GM23338 (cell line): Measurements from ENCODE around the gene SLX9. TPM values are rescaled to one million over a fixed set of nuclear protein-coding genes. Genes with fewer than 3 reads are reported as not detected.

Source experiments
- ATAC-seq: fragments of 200-7000 bp; cut with Tn5 transposase; 3 replicates; pipeline ENCODE4 v1.9.1; 2020
- DNase-seq: peaks from one replicate; pipeline ENCODE4 v3.0.0-alpha.2; 2015; ENCODE audit warnings: low spot score
- H2AFZ ChIP-seq: fragments of 200-600 bp; sonication (generic); 2 replicates; pipeline ENCODE4 v1.8.0; 2016; ENCODE audit warnings: antibody characterized with exemption, mild to moderate bottlenecking, moderate library complexity
- H3F3A ChIP-seq: fragments of 200-600 bp; sonication (generic); replicated peaks from 2 replicates; pipeline ENCODE4 v1.8.0; 2017; ENCODE audit warnings: antibody characterized with exemption, mixed run types, low read depth
- H3K27ac ChIP-seq: fragments of 200-600 bp; sonication (generic); 2 replicates; pipeline ENCODE4 v1.6.1; 2016; ENCODE audit warnings: low read depth
- H3K27me3 ChIP-seq: fragments of 200-600 bp; sonication (generic); 2 replicates; pipeline ENCODE4 v1.8.0; 2016; ENCODE audit warnings: mild to moderate bottlenecking, mixed run types, moderate library complexity; ENCODE audit not compliant: insufficient read depth
- H3K36me3 ChIP-seq: fragments of 200-600 bp; sonication (generic); 2 replicates; pipeline ENCODE4 v1.8.0; 2016; ENCODE audit warnings: mild to moderate bottlenecking; ENCODE audit not compliant: insufficient read depth
- H3K4me1 ChIP-seq: fragments of 200-600 bp; sonication (generic); 2 replicates; pipeline ENCODE4 v1.8.0; 2016; ENCODE audit warnings: mild to moderate bottlenecking, moderate library complexity; ENCODE audit not compliant: insufficient read depth
- H3K4me2 ChIP-seq: fragments of 200-600 bp; sonication (generic); 2 replicates; pipeline ENCODE4 v1.7.1; 2017; ENCODE audit warnings: mixed run types
- H3K4me3 ChIP-seq: fragments of 200-600 bp; sonication (generic); 2 replicates; pipeline ENCODE4 v1.6.1; 2016; ENCODE audit warnings: mixed run types
- H3K79me2 ChIP-seq: fragments of 200-600 bp; sonication (generic); replicated peaks from 2 replicates; pipeline ENCODE4 v1.8.0; 2017; ENCODE audit warnings: mild to moderate bottlenecking; ENCODE audit not compliant: insufficient read depth
- H3K9me2 ChIP-seq: fragments of 200-600 bp; sonication (generic); 2 replicates; pipeline ENCODE4 v1.8.0; 2017; ENCODE audit not compliant: insufficient read depth
- H4K20me1 ChIP-seq: fragments of 200-600 bp; sonication (generic); replicated peaks from 2 replicates; pipeline ENCODE4 v1.8.0; 2017; ENCODE audit warnings: mild to moderate bottlenecking; ENCODE audit not compliant: insufficient read depth
- H3K27ac Mint-ChIP-seq: 2 replicates; pipeline ENCODE4 v1.8.0; 2020; ENCODE audit warnings: inconsistent platforms, mild to moderate bottlenecking, moderate library complexity, mixed read lengths
- H3K27me3 Mint-ChIP-seq: 3 replicates; pipeline ENCODE4 v1.8.0; 2022; ENCODE audit warnings: low read depth, mild to moderate bottlenecking, moderate library complexity, mixed read lengths, inconsistent platforms; ENCODE audit not compliant: insufficient read depth, poor library complexity
- H3K36me3 Mint-ChIP-seq: 3 replicates; pipeline ENCODE4 v1.8.0; 2021; ENCODE audit warnings: low read depth, mild to moderate bottlenecking, inconsistent platforms, moderate library complexity, mixed read lengths
- H3K4me1 Mint-ChIP-seq: 3 replicates; pipeline ENCODE4 v1.8.0; 2020; ENCODE audit warnings: mild to moderate bottlenecking, inconsistent platforms, mixed read lengths
- H3K4me3 Mint-ChIP-seq: 3 replicates; pipeline ENCODE4 v1.8.0; 2021; ENCODE audit warnings: moderate library complexity, mild to moderate bottlenecking, inconsistent platforms, mixed read lengths
- H3K9me3 Mint-ChIP-seq: 3 replicates; pipeline ENCODE4 v1.8.0; 2020; ENCODE audit warnings: moderate library complexity, mild to moderate bottlenecking, inconsistent platforms, mixed read lengths
- CREB1 ChIP-seq: fragments of 250-450 bp; sonication (Bioruptor Pico); IDR thresholded peaks from 2 replicates; pipeline ENCODE4 v1.5.0; 2020; ENCODE audit warnings: low read depth, mild to moderate bottlenecking, moderate library complexity
- EZH2 ChIP-seq: fragments of 200-600 bp; sonication (generic); IDR thresholded peaks from one replicate; pipeline ENCODE4 v1.8.0; 2017; ENCODE audit warnings: antibody characterized with exemption, mild to moderate bottlenecking, low read depth; ENCODE audit not compliant: unreplicated experiment
- EZH2phosphoT487 ChIP-seq: fragments of 200-600 bp; sonication (generic); IDR thresholded peaks from one replicate; pipeline ENCODE4 v1.8.1; 2018; ENCODE audit warnings: antibody characterized with exemption; ENCODE audit not compliant: unreplicated experiment
- JUNB ChIP-seq: IDR thresholded peaks from one replicate; pipeline ENCODE4 v1.6.1; 2016; ENCODE audit warnings: antibody characterized with exemption; ENCODE audit not compliant: unreplicated experiment
- NANOG ChIP-seq: IDR thresholded peaks from 2 replicates; pipeline ENCODE4 v1.6.1; 2016; ENCODE audit warnings: antibody characterized with exemption, borderline replicate concordance
- POLR2AphosphoS5 ChIP-seq: IDR thresholded peaks from 2 replicates; pipeline ENCODE4 v1.6.1; 2016; ENCODE audit warnings: antibody characterized with exemption, low read depth
- STAT1 ChIP-seq: IDR thresholded peaks from one replicate; pipeline ENCODE4 v1.6.1; 2016; ENCODE audit warnings: antibody characterized with exemption; ENCODE audit not compliant: unreplicated experiment
- ZNF114 ChIP-seq: fragments of 250-450 bp; sonication (Bioruptor Pico); IDR thresholded peaks from 2 replicates; pipeline ENCODE4 v1.5.0; 2020; ENCODE audit warnings: mild to moderate bottlenecking, moderate library complexity
- ZNF331 ChIP-seq: fragments of 250-450 bp; sonication (Bioruptor Pico); IDR thresholded peaks from 2 replicates; pipeline ENCODE4 v1.5.0; 2020; ENCODE audit warnings: low read depth, mild to moderate bottlenecking, moderate library complexity
- polyA plus RNA-seq: library from polyadenylated mRNA; unstranded; fragments of >200 nt; fragmentation: Nextera tagmentation; extraction: Ambion mirVana; gene quantifications from 2 replicates; pipeline ENCODE4 v1.2.1, GENCODE V29; 2016
- total RNA-seq: library from RNA; depleted of rRNA; stranded (reverse); fragments of >200 nt; shearing (Covaris generic); gene quantifications from 2 replicates; pipeline ENCODE4 v1.2.3, GENCODE V29; 2014
- TF ChIP-seq, protein P1 (sequence below): IDR thresholded peaks from one replicate; pipeline ENCODE4 v1.6.1; 2018; ENCODE audit warnings: antibody characterized with exemption; ENCODE audit not compliant: unreplicated experiment
- TF ChIP-seq, protein P2 (sequence below), 2 experiments: fragments of 200-600 bp in 1 of 2; sonication (generic) in 1 of 2; conservative IDR thresholded peaks; 2 replicates each; pipeline versions ENCODE4 v1.5.1 to v1.6.1; 2016 to 2017; ENCODE audit warnings: antibody characterized with exemption in 2 of 2, low read depth in 2 of 2, mild to moderate bottlenecking in 2 of 2, moderate library complexity in 1 of 2
- TF ChIP-seq, protein P3 (sequence below): IDR thresholded peaks from 2 replicates; pipeline ENCODE4 v1.6.1; 2016; ENCODE audit warnings: antibody characterized with exemption
- TF ChIP-seq, protein P4 (sequence below): fragments of 250-450 bp; sonication (Bioruptor Pico); IDR thresholded peaks from 2 replicates; pipeline ENCODE4 v1.5.0; 2020; ENCODE audit warnings: mild to moderate bottlenecking, moderate library complexity

The SLX9 gene
- total and polyA plus RNA-seq, 2 experiments from 2014 or later = 41.5 to 46.9 TPM

DNA sequence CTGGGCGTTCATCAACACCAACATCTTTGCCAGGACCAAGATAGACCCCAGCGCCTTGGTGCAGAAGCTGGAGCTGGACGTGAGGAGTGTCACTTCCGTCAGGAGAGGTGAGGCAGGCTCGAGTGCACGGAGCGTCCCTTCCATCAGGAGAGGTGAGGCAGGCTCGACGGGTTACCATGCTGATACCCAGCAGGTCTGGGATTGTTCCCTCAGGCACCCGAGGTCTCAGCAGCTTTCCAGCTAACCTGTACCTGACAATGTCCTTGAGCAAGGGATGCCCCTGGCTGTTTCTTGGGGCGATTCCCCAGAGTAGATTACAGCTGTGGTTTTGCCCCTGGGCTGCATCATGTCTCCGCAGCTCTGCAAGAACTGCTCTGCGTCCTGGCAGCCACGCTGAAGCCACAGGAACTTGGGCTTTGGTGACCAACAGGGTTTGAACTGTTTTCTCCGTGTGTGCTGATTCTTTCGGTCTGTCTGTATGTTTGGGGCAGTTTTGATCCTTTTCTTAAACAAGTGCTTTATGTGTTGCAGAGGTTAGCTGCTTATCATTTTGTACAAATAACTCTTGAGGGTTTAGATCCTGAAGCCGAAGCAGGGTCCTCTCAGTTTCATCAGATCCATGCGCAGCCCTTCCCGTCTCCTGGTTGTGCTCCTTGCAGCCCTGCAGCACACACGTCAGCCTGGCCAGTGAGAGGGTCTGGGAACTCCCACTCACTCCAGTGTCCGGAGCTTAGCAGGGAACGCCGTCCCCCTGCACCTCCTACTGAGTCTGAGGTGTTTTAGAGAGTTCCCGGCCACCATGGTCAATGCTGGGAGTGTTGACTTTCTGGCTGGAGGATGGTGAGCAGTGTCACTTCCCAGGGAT, 4.1 kb downstream of the SLX9 start:
- Histone ChIP-seq H3K9me2 (no peaks in the 10 kb centered on the region), H3K4me3 (no peak overlapping the region), H3K4me1 (peaks cover 10% of the 10 kb centered on the region), H3K79me2 (peaks cover 83% of the 10 kb centered on the region), H2AFZ (no peak overlapping the region), H3K27me3 (0 out of 2 replicates have a peak, but pooled peaks cover 2% of the 10 kb centered on the region), H3K4me2 (no peak overlapping the region), H3F3A (no peaks in the 10 kb centered on the region), H3K36me3 (0 out of 2 replicates have a peak, but pooled peaks cover 5% of the 10 kb centered on the region), H4K20me1 (peaks cover 49% of the 10 kb centered on the region), H3K27ac (no peak overlapping the region)
- Mint-ChIP-seq H3K4me1 (peaks cover 19% of the 10 kb centered on the region), H3K9me3 (no peaks in the 10 kb centered on the region; the same call in 2 of the 3 replicates), H3K4me3 (no peak overlapping the region), H3K27ac (no peak overlapping the region; the same call in 1 of the 2 replicates), H3K36me3 (peaks cover 46% of the 10 kb centered on the region), H3K27me3 (peaks cover 10% of the 10 kb centered on the region)
- TF ChIP-seq POLR2AphosphoS5 = no peak
- TF ChIP-seq JUNB = no peak
- TF ChIP-seq ZNF331 (CRISPR knock-in tag) = no peak
- TF ChIP-seq EZH2 = no peak
- no peak for TF ChIP-seq EZH2phosphoT487
- no peak for TF ChIP-seq NANOG
- TF ChIP-seq, protein P1, sequence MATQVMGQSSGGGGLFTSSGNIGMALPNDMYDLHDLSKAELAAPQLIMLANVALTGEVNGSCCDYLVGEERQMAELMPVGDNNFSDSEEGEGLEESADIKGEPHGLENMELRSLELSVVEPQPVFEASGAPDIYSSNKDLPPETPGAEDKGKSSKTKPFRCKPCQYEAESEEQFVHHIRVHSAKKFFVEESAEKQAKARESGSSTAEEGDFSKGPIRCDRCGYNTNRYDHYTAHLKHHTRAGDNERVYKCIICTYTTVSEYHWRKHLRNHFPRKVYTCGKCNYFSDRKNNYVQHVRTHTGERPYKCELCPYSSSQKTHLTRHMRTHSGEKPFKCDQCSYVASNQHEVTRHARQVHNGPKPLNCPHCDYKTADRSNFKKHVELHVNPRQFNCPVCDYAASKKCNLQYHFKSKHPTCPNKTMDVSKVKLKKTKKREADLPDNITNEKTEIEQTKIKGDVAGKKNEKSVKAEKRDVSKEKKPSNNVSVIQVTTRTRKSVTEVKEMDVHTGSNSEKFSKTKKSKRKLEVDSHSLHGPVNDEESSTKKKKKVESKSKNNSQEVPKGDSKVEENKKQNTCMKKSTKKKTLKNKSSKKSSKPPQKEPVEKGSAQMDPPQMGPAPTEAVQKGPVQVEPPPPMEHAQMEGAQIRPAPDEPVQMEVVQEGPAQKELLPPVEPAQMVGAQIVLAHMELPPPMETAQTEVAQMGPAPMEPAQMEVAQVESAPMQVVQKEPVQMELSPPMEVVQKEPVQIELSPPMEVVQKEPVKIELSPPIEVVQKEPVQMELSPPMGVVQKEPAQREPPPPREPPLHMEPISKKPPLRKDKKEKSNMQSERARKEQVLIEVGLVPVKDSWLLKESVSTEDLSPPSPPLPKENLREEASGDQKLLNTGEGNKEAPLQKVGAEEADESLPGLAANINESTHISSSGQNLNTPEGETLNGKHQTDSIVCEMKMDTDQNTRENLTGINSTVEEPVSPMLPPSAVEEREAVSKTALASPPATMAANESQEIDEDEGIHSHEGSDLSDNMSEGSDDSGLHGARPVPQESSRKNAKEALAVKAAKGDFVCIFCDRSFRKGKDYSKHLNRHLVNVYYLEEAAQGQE = no peak
- TF ChIP-seq, protein P2, sequence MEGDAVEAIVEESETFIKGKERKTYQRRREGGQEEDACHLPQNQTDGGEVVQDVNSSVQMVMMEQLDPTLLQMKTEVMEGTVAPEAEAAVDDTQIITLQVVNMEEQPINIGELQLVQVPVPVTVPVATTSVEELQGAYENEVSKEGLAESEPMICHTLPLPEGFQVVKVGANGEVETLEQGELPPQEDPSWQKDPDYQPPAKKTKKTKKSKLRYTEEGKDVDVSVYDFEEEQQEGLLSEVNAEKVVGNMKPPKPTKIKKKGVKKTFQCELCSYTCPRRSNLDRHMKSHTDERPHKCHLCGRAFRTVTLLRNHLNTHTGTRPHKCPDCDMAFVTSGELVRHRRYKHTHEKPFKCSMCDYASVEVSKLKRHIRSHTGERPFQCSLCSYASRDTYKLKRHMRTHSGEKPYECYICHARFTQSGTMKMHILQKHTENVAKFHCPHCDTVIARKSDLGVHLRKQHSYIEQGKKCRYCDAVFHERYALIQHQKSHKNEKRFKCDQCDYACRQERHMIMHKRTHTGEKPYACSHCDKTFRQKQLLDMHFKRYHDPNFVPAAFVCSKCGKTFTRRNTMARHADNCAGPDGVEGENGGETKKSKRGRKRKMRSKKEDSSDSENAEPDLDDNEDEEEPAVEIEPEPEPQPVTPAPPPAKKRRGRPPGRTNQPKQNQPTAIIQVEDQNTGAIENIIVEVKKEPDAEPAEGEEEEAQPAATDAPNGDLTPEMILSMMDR (conservative IDR thresholded peaks at IDR 0.05; ENCODE audit: low read depth in 2 of 2) = no peak
- no peak for TF ChIP-seq STAT1
- no peak for TF ChIP-seq ZNF114 (CRISPR knock-in tag)
- TF ChIP-seq, protein P3, sequence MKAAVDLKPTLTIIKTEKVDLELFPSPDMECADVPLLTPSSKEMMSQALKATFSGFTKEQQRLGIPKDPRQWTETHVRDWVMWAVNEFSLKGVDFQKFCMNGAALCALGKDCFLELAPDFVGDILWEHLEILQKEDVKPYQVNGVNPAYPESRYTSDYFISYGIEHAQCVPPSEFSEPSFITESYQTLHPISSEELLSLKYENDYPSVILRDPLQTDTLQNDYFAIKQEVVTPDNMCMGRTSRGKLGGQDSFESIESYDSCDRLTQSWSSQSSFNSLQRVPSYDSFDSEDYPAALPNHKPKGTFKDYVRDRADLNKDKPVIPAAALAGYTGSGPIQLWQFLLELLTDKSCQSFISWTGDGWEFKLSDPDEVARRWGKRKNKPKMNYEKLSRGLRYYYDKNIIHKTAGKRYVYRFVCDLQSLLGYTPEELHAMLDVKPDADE = no peak
- TF ChIP-seq, protein P4, sequence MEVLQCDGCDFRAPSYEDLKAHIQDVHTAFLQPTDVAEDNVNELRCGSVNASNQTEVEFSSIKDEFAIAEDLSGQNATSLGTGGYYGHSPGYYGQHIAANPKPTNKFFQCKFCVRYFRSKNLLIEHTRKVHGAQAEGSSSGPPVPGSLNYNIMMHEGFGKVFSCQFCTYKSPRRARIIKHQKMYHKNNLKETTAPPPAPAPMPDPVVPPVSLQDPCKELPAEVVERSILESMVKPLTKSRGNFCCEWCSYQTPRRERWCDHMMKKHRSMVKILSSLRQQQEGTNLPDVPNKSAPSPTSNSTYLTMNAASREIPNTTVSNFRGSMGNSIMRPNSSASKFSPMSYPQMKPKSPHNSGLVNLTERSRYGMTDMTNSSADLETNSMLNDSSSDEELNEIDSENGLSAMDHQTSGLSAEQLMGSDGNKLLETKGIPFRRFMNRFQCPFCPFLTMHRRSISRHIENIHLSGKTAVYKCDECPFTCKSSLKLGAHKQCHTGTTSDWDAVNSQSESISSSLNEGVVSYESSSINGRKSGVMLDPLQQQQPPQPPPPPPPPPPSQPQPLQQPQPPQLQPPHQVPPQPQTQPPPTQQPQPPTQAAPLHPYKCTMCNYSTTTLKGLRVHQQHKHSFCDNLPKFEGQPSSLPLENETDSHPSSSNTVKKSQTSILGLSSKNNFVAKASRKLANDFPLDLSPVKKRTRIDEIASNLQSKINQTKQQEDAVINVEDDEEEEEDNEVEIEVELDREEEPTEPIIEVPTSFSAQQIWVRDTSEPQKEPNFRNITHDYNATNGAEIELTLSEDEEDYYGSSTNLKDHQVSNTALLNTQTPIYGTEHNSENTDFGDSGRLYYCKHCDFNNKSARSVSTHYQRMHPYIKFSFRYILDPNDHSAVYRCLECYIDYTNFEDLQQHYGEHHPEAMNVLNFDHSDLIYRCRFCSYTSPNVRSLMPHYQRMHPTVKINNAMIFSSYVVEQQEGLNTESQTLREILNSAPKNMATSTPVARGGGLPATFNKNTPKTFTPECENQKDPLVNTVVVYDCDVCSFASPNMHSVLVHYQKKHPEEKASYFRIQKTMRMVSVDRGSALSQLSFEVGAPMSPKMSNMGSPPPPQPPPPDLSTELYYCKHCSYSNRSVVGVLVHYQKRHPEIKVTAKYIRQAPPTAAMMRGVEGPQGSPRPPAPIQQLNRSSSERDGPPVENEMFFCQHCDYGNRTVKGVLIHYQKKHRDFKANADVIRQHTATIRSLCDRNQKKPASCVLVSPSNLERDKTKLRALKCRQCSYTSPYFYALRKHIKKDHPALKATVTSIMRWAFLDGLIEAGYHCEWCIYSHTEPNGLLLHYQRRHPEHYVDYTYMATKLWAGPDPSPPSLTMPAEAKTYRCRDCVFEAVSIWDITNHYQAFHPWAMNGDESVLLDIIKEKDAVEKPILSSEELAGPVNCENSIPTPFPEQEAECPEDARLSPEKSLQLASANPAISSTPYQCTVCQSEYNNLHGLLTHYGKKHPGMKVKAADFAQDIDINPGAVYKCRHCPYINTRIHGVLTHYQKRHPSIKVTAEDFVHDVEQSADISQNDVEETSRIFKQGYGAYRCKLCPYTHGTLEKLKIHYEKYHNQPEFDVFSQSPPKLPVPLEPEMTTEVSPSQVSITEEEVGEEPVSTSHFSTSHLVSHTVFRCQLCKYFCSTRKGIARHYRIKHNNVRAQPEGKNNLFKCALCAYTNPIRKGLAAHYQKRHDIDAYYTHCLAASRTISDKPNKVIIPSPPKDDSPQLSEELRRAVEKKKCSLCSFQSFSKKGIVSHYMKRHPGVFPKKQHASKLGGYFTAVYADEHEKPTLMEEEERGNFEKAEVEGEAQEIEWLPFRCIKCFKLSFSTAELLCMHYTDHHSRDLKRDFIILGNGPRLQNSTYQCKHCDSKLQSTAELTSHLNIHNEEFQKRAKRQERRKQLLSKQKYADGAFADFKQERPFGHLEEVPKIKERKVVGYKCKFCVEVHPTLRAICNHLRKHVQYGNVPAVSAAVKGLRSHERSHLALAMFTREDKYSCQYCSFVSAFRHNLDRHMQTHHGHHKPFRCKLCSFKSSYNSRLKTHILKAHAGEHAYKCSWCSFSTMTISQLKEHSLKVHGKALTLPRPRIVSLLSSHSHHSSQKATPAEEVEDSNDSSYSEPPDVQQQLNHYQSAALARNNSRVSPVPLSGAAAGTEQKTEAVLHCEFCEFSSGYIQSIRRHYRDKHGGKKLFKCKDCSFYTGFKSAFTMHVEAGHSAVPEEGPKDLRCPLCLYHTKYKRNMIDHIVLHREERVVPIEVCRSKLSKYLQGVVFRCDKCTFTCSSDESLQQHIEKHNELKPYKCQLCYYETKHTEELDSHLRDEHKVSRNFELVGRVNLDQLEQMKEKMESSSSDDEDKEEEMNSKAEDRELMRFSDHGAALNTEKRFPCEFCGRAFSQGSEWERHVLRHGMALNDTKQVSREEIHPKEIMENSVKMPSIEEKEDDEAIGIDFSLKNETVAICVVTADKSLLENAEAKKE = no peak
- TF ChIP-seq CREB1 (CRISPR knock-in tag) = no peak
- no peak for ATAC-seq
- DNase-seq = no peak
